Smooth muscle cell (in vitro differentiated cells): ENCODE data around the gene KRT86. TPM values are rescaled to one million over a fixed set of nuclear protein-coding genes. Genes with fewer than 3 reads are reported as not detected.

ENCODE experiments used
- DNase-seq: peaks from one replicate; lab custom pipeline; 2025; ENCODE audit not compliant: unreplicated experiment; lab: John Stamatoyannopoulos, UW
- H2AFZ ChIP-seq: fragments of 200-600 bp; sonication (generic); 2 replicates; pipeline ENCODE4 v1.6.0; 2016; ENCODE audit warnings: antibody characterized with exemption, low read depth, mild to moderate bottlenecking
- H3F3A ChIP-seq: fragments of 200-600 bp; sonication (generic); 2 replicates; pipeline ENCODE4 v1.6.0; 2017; ENCODE audit warnings: antibody characterized with exemption, low read depth
- H3K27ac ChIP-seq: fragments of 200-600 bp; sonication (generic); 2 replicates; pipeline ENCODE4 v1.5.1; 2016; ENCODE audit warnings: low read depth, mild to moderate bottlenecking
- H3K27me3 ChIP-seq: fragments of 200-600 bp; sonication (generic); 2 replicates; pipeline ENCODE4 v1.6.1; 2016; ENCODE audit warnings: low read depth, mild to moderate bottlenecking
- H3K36me3 ChIP-seq: fragments of 200-600 bp; sonication (generic); 2 replicates; pipeline ENCODE4 v1.5.1; 2016; ENCODE audit warnings: low read depth
- H3K4me1 ChIP-seq: fragments of 200-600 bp; sonication (generic); 2 replicates; pipeline ENCODE4 v1.5.1; 2016; ENCODE audit warnings: low read depth
- H3K4me2 ChIP-seq: fragments of 200-600 bp; sonication (generic); 2 replicates; pipeline ENCODE4 v1.6.0; 2016; ENCODE audit warnings: mild to moderate bottlenecking
- H3K4me3 ChIP-seq: fragments of 200-600 bp; sonication (generic); 2 replicates; pipeline ENCODE4 v1.5.1; 2016; ENCODE audit warnings: mild to moderate bottlenecking
- H3K79me2 ChIP-seq: fragments of 200-600 bp; sonication (generic); 2 replicates; pipeline ENCODE4 v1.6.0; 2016; ENCODE audit warnings: low read depth, mild to moderate bottlenecking
- H3K9ac ChIP-seq: fragments of 200-600 bp; sonication (generic); 2 replicates; pipeline ENCODE4 v1.6.0; 2016; ENCODE audit warnings: low read depth
- H3K9me3 ChIP-seq: fragments of 200-600 bp; sonication (generic); replicated peaks from 2 replicates; pipeline ENCODE4 v1.5.1; 2016; ENCODE audit warnings: low read depth
- H4K20me1 ChIP-seq: fragments of 200-600 bp; sonication (generic); 2 replicates; pipeline ENCODE4 v1.6.0; 2016; ENCODE audit warnings: low read depth
- WGBS: methylation state at CpG from one replicate; pipeline ENCODE4 v1.1.7; 2016; ENCODE audit warnings: low lambda C conversion rate; 5-methylcytosine and 5-hydroxymethylcytosine counted together
- polyA plus RNA-seq: library from polyadenylated mRNA; unstranded; fragments of >200 nt; fragmentation: Nextera tagmentation; extraction: Ambion mirVana; gene quantifications from 2 replicates; pipeline ENCODE4 v1.2.1, GENCODE V29; 2016
- total RNA-seq: library from RNA; depleted of rRNA; stranded (reverse); fragments of >200 nt; gene quantifications from 2 replicates; pipeline ENCODE4 v1.2.3, GENCODE V29; 2014
- TF ChIP-seq, protein P1 (sequence below): fragments of 200-600 bp; sonication (generic); IDR thresholded peaks from 2 replicates; pipeline ENCODE4 v1.5.1; 2017; ENCODE audit warnings: borderline replicate concordance, mild to moderate bottlenecking, antibody characterized with exemption; ENCODE audit not compliant: insufficient read depth, poor library complexity, severe bottlenecking

KRT86 gene
- total and polyA plus RNA-seq, 2 experiments from 2014 or later: not detected

DNA sequence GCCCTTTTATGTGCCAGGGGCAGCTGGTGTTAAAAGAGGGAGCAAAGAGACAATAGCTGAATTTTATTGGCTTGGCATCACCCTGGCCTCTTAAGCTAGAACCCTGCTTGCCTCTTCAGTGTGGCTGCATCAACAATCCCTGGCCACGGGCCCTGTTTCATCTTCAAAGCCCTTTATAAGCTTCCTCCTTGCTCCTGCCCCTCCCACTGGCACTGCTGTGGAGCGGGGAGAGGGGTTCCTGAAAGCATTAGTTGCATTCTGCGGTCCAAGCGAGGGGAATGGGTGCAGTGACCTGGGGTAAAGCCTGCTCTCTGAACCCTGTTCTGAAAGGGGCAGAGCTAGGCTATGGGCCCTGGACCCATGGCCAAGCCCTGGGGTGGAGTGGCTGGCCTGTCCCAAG, 47.0 kb downstream of the KRT86 start:
- Histone ChIP-seq H4K20me1 (no peaks in the 10 kb centered on the region), H3K79me2 (no peaks in the 10 kb centered on the region), H3F3A (no peaks in the 10 kb centered on the region), H3K27ac (no peak overlapping the region), H3K36me3 (no peaks in the 10 kb centered on the region), H3K9me3 (no peaks in the 10 kb centered on the region), H2AFZ (no peak overlapping the region), H3K4me3 (no peak overlapping the region), H3K4me1 (no peaks in the 10 kb centered on the region), H3K4me2 (no peak overlapping the region), H3K27me3 (peaks cover 64% of the 10 kb centered on the region), H3K9ac (no peak overlapping the region)
- TF ChIP-seq, protein P1, sequence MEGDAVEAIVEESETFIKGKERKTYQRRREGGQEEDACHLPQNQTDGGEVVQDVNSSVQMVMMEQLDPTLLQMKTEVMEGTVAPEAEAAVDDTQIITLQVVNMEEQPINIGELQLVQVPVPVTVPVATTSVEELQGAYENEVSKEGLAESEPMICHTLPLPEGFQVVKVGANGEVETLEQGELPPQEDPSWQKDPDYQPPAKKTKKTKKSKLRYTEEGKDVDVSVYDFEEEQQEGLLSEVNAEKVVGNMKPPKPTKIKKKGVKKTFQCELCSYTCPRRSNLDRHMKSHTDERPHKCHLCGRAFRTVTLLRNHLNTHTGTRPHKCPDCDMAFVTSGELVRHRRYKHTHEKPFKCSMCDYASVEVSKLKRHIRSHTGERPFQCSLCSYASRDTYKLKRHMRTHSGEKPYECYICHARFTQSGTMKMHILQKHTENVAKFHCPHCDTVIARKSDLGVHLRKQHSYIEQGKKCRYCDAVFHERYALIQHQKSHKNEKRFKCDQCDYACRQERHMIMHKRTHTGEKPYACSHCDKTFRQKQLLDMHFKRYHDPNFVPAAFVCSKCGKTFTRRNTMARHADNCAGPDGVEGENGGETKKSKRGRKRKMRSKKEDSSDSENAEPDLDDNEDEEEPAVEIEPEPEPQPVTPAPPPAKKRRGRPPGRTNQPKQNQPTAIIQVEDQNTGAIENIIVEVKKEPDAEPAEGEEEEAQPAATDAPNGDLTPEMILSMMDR: no peak
- WGBS: 71% methylated on average over 4 of the region's 4 CpGs
- DNase-seq: no peak

DNA sequence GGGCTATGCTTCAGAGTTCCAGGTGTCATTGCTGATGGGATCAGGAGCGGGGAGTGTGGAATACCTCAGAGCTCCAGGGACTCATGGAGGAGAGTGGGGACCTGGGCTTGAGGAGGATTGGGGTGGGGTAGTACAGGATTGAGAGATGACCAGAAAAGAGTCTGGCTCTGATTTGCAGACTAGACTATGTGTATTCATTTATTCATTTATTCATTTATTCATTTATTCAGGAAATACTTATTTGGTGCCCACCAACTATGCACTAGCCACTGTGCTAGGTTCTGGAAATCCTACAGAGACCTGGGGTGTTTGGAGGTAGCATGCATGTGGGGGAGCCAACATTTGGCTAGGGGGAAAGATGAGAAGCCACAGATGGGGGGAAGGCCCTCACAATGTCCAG, 47.6 kb downstream of the KRT86 start:
- WGBS: 100% methylated on average over 1 of the region's 1 CpG
- Histone ChIP-seq H3K9me3 (no peaks in the 10 kb centered on the region), H3F3A (no peaks in the 10 kb centered on the region), H3K79me2 (no peaks in the 10 kb centered on the region), H3K4me3 (no peak overlapping the region), H3K27ac (no peak overlapping the region), H3K4me2 (no peak overlapping the region), H3K9ac (no peak overlapping the region), H4K20me1 (no peaks in the 10 kb centered on the region), H3K27me3 (peaks cover 64% of the 10 kb centered on the region), H3K36me3 (no peaks in the 10 kb centered on the region), H2AFZ (no peak overlapping the region), H3K4me1 (no peaks in the 10 kb centered on the region)
- TF ChIP-seq, protein P1: no peak
- DNase-seq: no peak

DNA sequence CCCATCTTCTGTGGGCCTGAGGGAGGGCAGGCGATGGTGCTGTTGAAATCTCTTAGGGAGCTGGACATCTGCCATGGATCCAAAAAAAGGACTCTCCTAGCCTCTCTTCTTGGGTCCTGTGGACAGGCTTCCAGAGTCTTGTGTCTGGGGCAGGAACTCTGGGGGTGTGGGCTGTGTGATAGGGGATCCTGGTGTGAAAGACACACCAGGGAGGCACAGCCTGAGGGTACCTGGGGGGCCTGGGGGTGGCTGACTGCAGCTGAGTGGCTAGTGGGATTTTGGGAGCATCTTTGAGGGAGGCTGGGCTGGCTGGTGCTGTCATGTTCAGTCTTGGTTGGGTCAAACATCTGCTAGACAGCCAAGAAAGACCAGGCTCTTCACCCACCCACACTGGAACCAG, 48.6 kb downstream of the KRT86 start:
- Histone ChIP-seq H3K4me2 (no peak overlapping the region), H2AFZ (no peak overlapping the region), H4K20me1 (no peaks in the 10 kb centered on the region), H3K27me3 (peaks cover 64% of the 10 kb centered on the region), H3K36me3 (no peaks in the 10 kb centered on the region), H3F3A (no peaks in the 10 kb centered on the region), H3K4me1 (no peaks in the 10 kb centered on the region), H3K79me2 (no peaks in the 10 kb centered on the region), H3K9ac (no peak overlapping the region), H3K4me3 (no peak overlapping the region), H3K27ac (no peak overlapping the region), H3K9me3 (no peaks in the 10 kb centered on the region)
- no peak for DNase-seq
- TF ChIP-seq, protein P1: no peak
- WGBS: 100% methylated on average over 1 of the region's 1 CpG

DNA sequence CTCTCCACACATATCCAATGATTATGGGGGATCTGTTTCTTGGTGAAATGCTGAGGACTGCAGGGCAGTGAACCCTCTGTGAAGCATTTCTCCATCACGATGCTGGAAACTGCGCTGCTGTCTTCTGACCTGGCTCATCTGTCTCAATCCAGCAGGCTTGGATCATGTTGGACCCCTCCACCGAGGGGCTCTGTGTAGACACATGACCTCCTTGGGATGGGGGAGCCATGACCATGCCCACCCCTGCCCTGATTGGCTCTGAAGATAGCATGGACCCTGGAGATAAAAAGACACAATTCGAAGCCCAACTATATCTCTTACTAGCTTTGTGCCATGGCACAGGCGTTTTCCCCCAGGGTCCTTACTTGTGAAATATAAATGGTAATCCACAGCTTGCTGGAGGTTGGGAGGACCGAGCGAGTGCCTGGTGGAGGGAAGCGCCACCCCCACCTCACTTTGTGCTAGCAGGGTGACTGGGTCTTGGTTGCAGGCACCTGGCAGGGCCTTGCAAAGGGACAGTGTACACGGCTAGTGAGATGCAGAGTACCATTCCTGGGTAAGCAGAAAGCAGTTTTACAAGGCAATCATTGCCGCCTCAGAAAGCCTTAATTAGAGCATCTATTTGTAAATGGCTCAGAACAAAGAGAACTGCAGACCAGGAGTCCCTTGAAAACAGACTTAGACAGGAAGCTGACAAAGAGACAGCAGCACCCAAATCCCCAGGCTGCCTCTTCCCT, 49.1 kb downstream of the KRT86 start:
- H3K36me3 ChIP-seq: no peaks in the 10 kb centered on the region
- H3K4me2 ChIP-seq: no peak overlapping the region
- no peak overlapping the region for H3K9ac ChIP-seq
- no peak for DNase-seq
- TF ChIP-seq, protein P1: no peak
- no peaks in the 10 kb centered on the region for H3K9me3 ChIP-seq
- H2AFZ ChIP-seq: no peak overlapping the region
- no peak overlapping the region for H3K27ac ChIP-seq
- H3K4me1 ChIP-seq: no peaks in the 10 kb centered on the region
- no peaks in the 10 kb centered on the region for H3K79me2 ChIP-seq
- H4K20me1 ChIP-seq: no peaks in the 10 kb centered on the region
- 75% methylated on average over 10 of the region's 10 CpGs for WGBS
- no peaks in the 10 kb centered on the region for H3F3A ChIP-seq
- H3K4me3 ChIP-seq: no peak overlapping the region
- H3K27me3 ChIP-seq: peaks cover 64% of the 10 kb centered on the region
